ENCODE measurements around the gene KIF4A.
"Not testable (repeated sequence)": the region's sequence is repeated elsewhere in the genome, so short reads cannot be mapped to it uniquely, and the experiment has no call there.

The KIF4A gene, protein sequence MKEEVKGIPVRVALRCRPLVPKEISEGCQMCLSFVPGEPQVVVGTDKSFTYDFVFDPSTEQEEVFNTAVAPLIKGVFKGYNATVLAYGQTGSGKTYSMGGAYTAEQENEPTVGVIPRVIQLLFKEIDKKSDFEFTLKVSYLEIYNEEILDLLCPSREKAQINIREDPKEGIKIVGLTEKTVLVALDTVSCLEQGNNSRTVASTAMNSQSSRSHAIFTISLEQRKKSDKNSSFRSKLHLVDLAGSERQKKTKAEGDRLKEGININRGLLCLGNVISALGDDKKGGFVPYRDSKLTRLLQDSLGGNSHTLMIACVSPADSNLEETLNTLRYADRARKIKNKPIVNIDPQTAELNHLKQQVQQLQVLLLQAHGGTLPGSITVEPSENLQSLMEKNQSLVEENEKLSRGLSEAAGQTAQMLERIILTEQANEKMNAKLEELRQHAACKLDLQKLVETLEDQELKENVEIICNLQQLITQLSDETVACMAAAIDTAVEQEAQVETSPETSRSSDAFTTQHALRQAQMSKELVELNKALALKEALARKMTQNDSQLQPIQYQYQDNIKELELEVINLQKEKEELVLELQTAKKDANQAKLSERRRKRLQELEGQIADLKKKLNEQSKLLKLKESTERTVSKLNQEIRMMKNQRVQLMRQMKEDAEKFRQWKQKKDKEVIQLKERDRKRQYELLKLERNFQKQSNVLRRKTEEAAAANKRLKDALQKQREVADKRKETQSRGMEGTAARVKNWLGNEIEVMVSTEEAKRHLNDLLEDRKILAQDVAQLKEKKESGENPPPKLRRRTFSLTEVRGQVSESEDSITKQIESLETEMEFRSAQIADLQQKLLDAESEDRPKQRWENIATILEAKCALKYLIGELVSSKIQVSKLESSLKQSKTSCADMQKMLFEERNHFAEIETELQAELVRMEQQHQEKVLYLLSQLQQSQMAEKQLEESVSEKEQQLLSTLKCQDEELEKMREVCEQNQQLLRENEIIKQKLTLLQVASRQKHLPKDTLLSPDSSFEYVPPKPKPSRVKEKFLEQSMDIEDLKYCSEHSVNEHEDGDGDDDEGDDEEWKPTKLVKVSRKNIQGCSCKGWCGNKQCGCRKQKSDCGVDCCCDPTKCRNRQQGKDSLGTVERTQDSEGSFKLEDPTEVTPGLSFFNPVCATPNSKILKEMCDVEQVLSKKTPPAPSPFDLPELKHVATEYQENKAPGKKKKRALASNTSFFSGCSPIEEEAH

DNA sequence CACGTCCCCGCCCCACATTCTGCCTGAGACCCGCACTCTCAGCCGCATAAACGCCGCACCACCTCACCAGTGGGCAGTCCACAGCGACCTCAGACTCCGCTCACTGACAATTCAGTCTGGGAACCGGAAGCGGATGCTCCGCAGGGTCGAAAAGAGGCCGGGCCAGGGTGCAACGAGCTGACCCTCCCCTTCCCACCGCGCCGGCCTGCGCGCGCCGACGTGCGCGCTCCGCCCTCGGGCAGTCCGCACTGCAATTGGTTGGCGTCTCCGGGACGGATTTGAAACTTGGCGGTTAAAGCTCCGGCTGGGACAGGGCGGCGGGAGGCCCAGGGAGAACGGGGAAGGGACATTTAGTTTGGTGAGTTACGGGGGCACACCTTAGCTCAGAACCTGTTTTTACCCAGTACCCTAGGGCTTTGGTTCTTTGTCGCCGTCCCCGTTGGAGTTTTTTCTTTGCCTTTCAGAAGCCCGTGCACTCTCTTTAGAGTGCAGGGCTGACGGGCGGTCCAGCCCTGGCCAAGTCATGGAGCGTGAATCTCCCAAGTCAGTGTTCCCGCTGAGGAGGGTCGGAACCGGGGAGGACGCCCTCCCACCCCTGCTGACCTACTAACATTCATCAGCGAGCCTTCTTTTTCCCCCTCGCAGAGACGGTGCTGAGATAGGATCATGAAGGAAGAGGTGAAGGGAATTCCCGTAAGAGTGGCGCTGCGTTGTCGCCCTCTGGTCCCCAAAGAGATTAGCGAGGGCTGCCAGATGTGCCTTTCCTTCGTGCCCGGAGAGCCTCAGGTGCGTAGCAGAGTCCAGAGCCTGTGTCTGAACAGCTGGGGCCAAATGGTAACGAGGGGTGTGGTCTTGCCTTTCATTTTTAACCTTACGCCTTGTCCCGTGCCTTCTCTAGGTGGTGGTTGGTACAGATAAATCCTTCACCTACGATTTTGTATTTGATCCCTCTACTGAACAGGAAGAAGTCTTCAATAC lies at the start of gene KIF4A, which contains the start of gene PDZD11:
Gene KIF4A (plus strand): TSS at position 312 of the 978 bp plus-strand sequence. CDS start 355 bp downstream, at position 667.
Gene PDZD11 (minus strand): TSS at position 135 of the 978 bp plus-strand sequence. CDS start 586 bp downstream, outside the sequence.
- peak; percentile 78 for DNase-seq

DNA sequence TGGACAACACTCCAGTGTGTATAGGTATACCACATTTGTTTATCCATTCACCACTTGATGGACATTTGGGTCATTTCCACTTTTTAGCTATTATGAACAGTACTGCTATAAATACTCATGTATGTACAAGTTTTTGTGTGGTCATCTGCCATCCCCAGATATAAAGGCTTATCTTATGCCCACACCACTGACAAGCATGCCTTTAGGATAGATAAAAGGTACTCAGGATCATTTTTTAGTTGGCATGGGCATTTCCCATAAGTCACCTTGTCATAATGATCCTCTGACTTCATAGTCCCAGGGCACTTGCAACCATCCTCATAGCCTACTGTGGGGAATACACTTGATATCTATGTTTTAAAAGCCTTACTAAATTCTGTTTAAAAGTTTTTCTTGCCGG lies 49.2 kb upstream of the KIF4A start:
- DNase-seq = no peak

- no peak for DNase-seq
Observed at GRCh38 chrX:70241501-70241900, 48.4 kb upstream of the KIF4A start.

GRCh38 chrX:70243601-70244000 lies 46.3 kb upstream of the KIF4A start:
- DNase-seq = not testable (repeated sequence)

- DNase-seq = no peak
Observed at GRCh38 chrX:70244881-70245280, 45.0 kb upstream of the KIF4A start.

- DNase-seq = no peak
Observed at GRCh38 chrX:70247252-70247651, 42.7 kb upstream of the KIF4A start.

GRCh38 chrX:70252491-70252890 lies 37.4 kb upstream of the KIF4A start:
- DNase-seq = no peak

- DNase-seq = no peak
Observed at GRCh38 chrX:70253377-70254062, 36.4 kb upstream of the KIF4A start.

DNA sequence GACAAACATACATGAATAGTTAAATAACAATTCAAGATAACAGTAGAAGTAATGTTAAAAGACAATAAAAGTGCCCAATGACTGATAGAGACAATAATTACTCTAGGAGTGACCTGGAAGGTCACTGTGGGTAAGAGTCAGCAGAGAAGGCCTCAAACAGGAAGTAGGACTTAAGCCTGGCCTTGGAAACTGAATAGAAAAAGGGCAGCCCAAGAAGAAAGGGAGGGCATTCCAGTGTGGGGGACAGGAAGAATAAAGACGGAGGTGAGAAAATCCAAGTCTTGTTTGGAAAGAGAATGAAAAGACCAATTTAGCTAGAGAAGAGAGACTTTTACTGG lies 35.9 kb upstream of the KIF4A start:
- DNase-seq = no peak

DNA sequence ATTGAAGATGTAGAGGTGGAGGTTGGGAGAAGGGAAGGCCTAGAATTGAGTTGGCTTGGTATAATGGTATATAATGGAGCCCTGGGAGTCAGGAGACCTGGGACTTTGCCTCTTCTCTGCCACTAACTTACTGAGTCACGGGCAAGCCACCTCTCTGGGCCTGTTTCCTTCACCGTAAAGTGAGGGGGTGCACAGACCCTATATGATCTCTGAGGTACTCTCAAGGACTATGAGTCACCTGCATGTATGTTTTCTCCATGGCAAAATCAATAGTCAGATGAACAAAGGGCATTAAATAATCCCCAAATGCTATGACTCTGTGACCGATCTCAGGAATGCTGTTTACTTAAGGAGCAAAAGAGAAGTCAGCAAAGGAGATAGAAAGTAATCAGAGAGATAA lies 35.0 kb upstream of the KIF4A start:
- no peak for DNase-seq

GRCh38 chrX:70255452-70255851 lies 34.5 kb upstream of the KIF4A start:
- DNase-seq = peak; percentile 30

DNA sequence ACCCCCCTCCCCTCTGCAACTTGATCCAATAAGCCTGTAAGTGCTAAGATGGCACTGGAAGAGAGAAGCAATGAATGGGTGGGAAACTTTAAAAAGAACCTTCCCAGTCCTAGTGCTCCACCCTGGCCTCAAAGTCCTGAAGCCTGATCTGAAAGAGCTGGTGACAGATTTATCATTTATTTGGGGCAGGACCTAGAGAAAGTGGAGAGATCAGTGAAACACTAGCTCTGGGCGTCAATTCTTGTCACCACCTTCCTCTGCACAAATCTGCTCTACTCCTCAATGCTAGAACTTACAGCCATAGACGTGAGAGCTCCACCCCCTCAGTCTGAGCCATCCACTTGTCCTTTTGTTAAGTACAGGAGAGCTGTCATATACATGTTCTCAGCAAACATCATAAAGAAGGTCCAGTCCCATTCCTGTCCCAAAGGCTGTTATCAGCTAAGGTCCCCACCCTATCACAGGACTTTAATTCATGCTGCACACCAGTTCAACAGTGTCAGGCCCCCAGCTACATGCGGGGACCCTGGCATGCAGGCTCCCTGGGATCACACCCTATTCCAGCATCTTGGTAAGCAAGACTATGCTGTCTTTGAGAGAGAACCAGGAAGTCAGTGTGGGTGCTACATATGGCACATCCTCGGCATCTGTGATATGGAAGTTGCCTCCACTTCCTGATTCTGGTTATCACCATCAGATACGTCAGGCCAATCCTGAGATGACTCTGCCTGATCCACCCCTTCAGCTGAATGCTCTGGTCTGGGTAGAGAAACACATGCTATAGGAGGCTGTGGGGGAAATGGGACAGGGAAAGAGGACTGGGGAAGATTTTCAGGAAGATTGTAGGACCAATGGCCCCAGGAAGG lies 32.2 kb upstream of the KIF4A start:
- DNase-seq = no peak

GRCh38 chrX:70260104-70260503 lies 29.8 kb upstream of the KIF4A start, which contains the start of gene P2RY4:
Gene P2RY4 (minus strand): TSS chrX:70260204. CDS start chrX:70259624, 580 bp downstream.
- no peak for DNase-seq

GRCh38 chrX:70262952-70263567 lies 26.8 kb upstream of the KIF4A start:
- peak; percentile 21 for DNase-seq

DNA sequence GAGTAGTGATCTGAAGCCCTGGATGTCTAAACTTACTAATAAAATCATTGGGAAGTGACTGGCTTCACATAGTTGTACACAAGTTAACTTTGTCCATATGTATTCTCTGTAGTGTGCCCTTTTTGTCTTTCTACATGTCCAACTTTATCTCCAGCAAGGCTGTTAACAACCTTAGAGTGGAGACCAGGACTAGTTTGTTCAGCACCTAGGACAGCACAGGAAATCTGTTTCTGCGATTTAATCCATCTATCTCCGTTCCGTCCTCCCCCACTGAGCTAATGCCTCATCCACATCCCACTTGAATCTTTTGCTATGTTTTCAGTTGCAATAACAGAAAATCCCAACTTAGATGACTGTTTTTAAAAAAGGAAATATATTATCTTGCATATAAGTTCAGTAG lies 25.1 kb upstream of the KIF4A start:
- DNase-seq = no peak

DNA sequence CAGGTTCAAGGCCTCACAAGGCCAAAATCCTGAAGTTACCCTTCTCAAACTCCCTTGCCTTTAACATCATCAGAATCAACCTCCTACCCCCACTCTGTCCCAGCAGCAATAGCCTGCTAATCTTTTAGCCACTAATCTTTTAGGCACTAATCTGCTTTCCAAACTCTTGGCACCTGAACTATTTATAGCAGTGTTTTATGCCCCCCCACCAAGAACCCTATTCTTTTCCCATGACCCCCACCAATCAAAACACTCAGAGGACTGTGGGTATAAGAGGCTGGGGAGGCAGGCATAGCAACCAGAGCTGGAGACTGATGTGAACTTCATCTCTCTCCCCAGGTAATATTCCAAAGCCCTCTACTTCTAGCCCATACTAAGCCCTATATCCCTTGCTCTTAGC lies 21.9 kb upstream of the KIF4A start, which contains the start of gene ARR3:
Gene ARR3 (plus strand): TSS at position 301 of the 400 bp plus-strand sequence. CDS start 1,052 bp downstream, outside the sequence.
- DNase-seq = no peak

DNA sequence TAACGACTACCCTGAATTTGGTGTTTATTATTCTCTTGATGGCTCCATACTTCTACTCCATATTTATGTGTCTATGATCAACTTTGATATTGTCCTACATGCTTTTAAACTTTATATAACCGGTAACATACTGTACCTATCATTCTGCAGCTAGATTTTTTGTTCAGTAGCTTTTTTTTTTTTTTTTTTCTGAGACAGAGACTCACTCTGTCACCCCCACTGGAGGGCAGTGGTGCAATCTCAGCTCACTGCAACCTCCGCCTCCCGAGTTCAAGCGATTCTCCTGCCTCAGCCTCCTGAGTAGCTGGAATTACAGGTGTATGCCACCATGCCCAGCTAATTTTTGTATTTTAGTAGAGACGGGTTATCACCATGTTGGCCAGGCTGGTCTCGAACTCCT lies 15.9 kb upstream of the KIF4A start:
- DNase-seq = not testable (repeated sequence)

DNA sequence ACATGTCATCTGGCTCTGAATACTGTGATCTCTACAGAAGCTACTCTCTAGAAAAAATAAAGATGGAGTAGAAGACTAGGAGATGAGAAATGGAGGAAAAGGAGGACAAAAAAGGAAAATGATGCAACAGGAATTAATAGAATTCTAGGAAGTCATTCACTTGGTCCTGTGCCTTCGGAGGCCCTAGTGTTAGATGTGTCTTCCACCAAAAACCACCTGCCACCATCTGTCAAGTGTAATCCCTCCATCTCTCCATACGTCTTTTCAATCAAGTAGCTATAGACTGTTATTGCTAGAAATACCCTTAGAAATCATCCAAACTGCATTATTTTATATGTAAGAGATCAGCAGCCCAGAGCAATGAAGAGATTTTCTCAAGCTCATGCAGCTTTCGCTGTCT lies 10.8 kb upstream of the KIF4A start:
- DNase-seq = no peak

GRCh38 chrX:70280573-70280972 lies 9.3 kb upstream of the KIF4A start:
- no peak for DNase-seq

Data from fibroblast of upper back skin (primary cell).